Gastroesophageal sphincter (tissue), 3 donors: ENCODE measurements around the gene PRSS12.

Source experiments
- CTCF ChIP-seq, 4 experiments: fragments of 200-600 bp in 2 of 4; fragments of 450-650 bp in 2 of 4; sonication (generic) in 1 of 4; IDR thresholded peaks; one replicate each; pipeline ENCODE4 v1.5.1; 2017 to 2019; ENCODE audit warnings: antibody characterized with exemption in 4 of 4, mild to moderate bottlenecking in 2 of 4, moderate library complexity in 2 of 4
- EP300 ChIP-seq: sonication (generic); formaldehyde crosslinking; IDR thresholded peaks from one replicate; pipeline ENCODE4 v1.6.1; 2017; ENCODE audit warnings: antibody characterized with exemption, mild to moderate bottlenecking
- POLR2A ChIP-seq, 2 donors: fragments of 450-650 bp; IDR thresholded peaks; one replicate each; pipeline ENCODE4 v1.6.1; 2017; ENCODE audit warnings: antibody characterized with exemption in 2 of 2, mild to moderate bottlenecking in 2 of 2, moderate library complexity in 1 of 2
- POLR2AphosphoS5 ChIP-seq: sonication (generic); formaldehyde crosslinking; IDR thresholded peaks from one replicate; pipeline ENCODE4 v1.6.1; 2017; ENCODE audit warnings: antibody characterized with exemption

- no peak for TF ChIP-seq POLR2A (IDR thresholded peaks at IDR 0.05)
- TF ChIP-seq CTCF (IDR thresholded peaks at IDR 0.05) = no peak
- TF ChIP-seq POLR2AphosphoS5 = no peak
- TF ChIP-seq EP300 = no peak
Measured at GRCh38 chr4:118373614-118374255, 20.9 kb upstream of the PRSS12 start.
